NCI-H146 (cell line): ENCODE results near the gene CDC42BPB.
A peak's percentile ranks its signal among the peaks of the same experiment; 100 is the strongest.
"Not testable (repeated sequence)": the region's sequence is repeated elsewhere in the genome, so short reads cannot be mapped to it uniquely, and the experiment has no call there.

Experiments
- DNase-seq: peaks from one replicate; lab custom pipeline; 2025; lab: John Stamatoyannopoulos, UW

The CDC42BPB gene

GRCh38 chr14:103050935-103051334 is 6.4 kb downstream of the CDC42BPB start:
- DNase-seq: no peak

GRCh38 chr14:103047453-103047852 is 9.9 kb downstream of the CDC42BPB start:
- DNase-seq: not testable (repeated sequence)

DNA sequence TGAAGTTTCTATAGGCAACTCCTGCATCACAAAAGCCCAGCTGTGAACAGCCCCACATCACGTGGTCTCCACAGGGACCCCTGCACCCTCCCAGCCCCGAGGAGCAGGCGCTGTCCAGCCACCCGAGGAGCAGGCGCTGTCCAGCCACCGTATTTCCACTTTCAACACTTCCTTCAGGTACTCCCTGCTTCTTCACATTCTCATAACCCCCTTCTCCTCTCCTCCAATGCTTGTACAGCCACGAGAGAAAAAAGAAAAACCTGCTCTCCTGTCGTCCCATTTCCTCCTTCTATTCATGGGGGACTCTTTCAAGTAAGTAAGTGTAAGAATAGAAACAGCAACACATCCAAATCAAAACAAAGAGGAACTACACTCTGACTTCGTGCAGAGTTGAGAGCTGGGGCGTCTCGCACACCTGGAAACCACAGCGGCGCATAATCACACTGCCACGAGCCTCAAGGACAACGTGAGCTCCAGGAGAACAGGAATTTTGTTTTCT is 11.9 kb downstream of the CDC42BPB start:
- DNase-seq: no peak

GRCh38 chr14:103043257-103044015 is 13.9 kb downstream of the CDC42BPB start:
- no peak for DNase-seq

- DNase-seq: no peak
These were observed 15.9 kb downstream of the CDC42BPB start for GRCh38 chr14:103041464-103041863.

GRCh38 chr14:103033681-103034096 is 23.7 kb downstream of the CDC42BPB start:
- DNase-seq: no peak

DNA sequence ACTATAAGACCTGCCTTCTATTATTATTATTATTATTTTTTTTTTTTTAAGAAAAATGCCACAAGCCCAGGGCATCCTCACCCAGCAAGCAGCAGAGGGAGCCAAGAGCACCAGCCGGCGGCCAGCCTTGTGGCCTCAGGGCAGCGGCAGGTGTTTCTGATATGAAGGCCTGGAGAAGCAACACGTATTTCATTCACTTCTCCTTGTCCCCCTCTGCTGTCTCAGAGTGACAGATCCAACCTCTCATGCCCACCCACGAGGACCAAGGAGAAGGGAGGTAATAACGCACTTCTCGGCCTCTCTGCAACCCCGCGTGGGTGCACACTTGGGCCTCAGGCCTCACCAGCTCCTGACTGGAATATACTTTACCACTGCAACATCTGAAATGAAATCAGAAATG is 25.4 kb downstream of the CDC42BPB start:
- DNase-seq: peak; percentile 85

GRCh38 chr14:103031566-103031911 is 25.8 kb downstream of the CDC42BPB start:
- no peak for DNase-seq

DNA sequence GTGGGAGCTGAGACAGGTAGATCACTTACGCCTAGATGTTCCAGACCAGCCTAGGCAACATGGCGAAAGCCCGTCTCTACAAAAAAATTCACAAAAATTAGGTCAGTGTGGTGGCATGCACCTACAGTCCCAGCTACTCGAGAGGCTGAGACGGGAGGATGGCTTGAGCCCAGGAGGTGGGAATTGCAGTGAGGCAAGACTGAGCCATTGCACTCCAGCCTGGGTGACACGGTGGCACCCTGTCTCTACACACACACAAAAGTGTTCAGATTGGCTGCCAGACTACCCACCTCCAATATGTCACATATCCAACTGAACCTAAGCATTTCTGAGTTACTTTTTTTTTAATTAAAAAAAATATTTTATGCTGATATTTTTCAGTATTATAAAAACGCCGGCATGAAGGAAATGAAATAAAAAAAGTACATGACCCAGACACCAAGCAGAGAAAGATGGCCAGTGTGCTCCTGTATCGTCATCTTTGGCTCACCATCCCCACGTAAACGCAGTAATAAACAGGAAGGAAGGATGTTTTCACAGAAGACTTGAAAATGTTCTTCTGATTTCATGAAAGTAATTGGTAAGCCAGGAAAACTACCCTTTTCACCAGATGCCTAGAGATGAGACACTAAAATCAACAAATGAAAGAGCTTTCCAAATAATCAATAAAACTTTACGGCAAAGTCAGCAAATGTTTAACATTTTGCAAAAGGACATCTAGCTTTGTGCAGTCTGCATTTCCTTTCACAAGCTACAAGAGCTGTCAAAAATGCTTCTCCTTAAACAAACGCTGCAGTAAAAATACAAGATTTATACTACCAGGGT is 26.4 kb downstream of the CDC42BPB start:
- DNase-seq: no peak

DNA sequence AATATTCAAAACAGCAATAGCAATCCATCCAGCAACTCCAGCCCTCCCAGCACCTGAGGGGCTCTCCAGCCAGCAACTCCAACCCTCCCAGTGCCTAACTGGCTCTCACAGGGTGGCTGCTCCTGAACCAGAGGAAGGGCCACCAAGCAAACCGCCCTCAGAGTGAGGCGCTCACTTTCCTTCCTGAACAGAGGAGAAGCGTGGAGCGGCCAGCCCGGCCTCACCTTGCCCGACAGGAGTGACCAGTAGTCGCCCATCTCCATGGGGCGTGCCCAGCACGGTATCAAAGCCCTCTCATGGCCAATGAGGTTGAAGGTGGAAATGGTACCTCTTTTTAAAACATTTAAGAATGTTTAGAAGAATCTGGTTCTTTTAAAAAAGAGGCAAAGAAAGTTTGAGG is 27.4 kb downstream of the CDC42BPB start:
- no peak for DNase-seq

DNA sequence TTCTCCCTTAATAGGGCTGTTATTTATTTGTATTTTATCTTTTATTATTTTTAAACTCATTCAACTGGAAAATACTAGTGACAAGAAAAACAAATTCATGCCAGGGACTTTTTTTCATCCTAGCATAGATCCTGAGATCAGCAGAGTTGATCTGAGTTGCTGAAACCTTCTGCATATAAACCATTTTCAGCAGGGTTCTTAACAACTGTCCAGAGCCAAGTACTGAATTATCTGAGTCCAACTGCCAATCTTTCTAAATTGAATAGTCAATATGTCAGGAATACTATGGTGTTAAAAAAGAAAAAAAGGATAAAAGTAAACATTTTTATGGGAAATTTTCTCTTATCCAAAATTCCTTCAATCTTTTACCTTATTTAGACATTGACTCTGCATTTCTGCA is 28.6 kb downstream of the CDC42BPB start:
- no peak for DNase-seq

GRCh38 chr14:103028161-103028767 is 29.1 kb downstream of the CDC42BPB start:
- peak; percentile 14 for DNase-seq

GRCh38 chr14:103027451-103027850 is 29.9 kb downstream of the CDC42BPB start:
- DNase-seq: no peak

DNA sequence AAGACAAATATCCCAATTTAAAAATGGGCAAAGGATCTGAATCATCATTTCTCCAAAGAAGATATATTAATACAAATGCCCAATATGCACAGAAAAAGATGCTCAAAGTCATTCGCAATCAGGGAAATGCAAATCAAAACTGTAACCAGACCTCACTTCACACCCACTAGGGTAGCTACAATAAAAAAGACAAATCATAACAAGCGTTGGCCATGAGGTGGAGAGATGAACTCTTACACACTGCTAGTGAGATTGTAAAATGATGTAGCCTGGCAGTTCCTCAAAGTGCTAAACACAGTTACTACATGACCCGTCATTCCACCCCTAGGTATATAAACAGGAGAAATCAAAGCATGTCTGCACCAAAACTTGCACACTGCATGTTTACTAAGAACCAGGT is 30.4 kb downstream of the CDC42BPB start:
- no peak for DNase-seq

DNA sequence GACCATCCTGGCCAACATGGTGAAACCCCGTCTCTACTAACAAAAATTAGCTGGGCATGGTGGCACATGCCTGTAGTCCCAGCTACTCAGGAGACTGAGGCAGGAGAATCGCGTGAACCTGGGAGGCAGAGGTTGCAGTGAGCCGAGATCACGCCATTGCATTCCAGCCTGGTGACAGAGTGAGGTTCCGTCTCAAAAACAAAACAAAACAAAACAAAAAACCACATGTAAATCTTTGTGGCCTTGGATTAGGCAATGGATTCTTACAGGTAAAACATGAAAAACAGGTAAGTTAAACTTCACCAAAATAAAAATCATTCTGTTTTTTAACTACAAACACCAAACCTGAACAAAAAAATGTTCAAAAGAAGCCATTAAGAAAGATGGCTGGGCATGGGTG is 31.2 kb downstream of the CDC42BPB start:
- not testable (repeated sequence) for DNase-seq

- no peak for DNase-seq
These were observed 33.4 kb downstream of the CDC42BPB start for GRCh38 chr14:103023881-103024473.

GRCh38 chr14:103022685-103023044 is 34.7 kb downstream of the CDC42BPB start:
- DNase-seq: peak; percentile 35

- DNase-seq: peak; percentile 86
These were observed 35.2 kb downstream of the CDC42BPB start for GRCh38 chr14:103022002-103022684.

GRCh38 chr14:103021684-103022001 is 35.7 kb downstream of the CDC42BPB start:
- DNase-seq: no peak

- no peak for DNase-seq
These were observed 36.8 kb downstream of the CDC42BPB start for GRCh38 chr14:103020271-103021170.

GRCh38 chr14:103019826-103020225 is 37.5 kb downstream of the CDC42BPB start:
- no peak for DNase-seq
